HL-60 (cell line): ENCODE data around the gene SLC24A3.

Source experiments
- DNase-seq, 2 experiments: peaks; one replicate each; pipeline ENCODE4 v3.0.0-alpha.2; 2010 to 2020; ENCODE audit warnings: low read depth in 1 of 2, low spot score in 1 of 2
- H3K27ac ChIP-seq: fragments of 250-450 bp; sonication (Bioruptor Pico); replicated peaks from 2 replicates; pipeline ENCODE4 v1.5.1; 2020; ENCODE audit warnings: mild to moderate bottlenecking, moderate library complexity
- H3K27me3 ChIP-seq: fragments of 250-450 bp; sonication (Bioruptor Pico); 2 replicates; pipeline ENCODE4 v1.5.1; 2021; ENCODE audit warnings: mild to moderate bottlenecking, moderate library complexity; ENCODE audit not compliant: insufficient read depth, poor library complexity, severe bottlenecking
- H3K4me3 ChIP-seq: replicated peaks from 2 replicates; pipeline ENCODE4 v1.5.1; 2011; ENCODE audit warnings: mild to moderate bottlenecking, control low read depth, low read length; ENCODE audit not compliant: insufficient read depth
- CTCF ChIP-seq: IDR thresholded peaks from one replicate; pipeline ENCODE4 v1.5.1; 2011; ENCODE audit warnings: low read length, control low read depth, inconsistent platforms; ENCODE audit not compliant: insufficient read depth
- GABPA ChIP-seq: IDR thresholded peaks from 2 replicates; pipeline ENCODE4 v1.6.1; 2012; ENCODE audit warnings: low read depth
- POLR2AphosphoS5 ChIP-seq: IDR thresholded peaks from 2 replicates; pipeline ENCODE4 v1.6.1; 2012; ENCODE audit warnings: low read depth
- REST ChIP-seq: IDR thresholded peaks from 2 replicates; pipeline ENCODE4 v1.6.1; 2012; ENCODE audit warnings: low read depth; ENCODE audit not compliant: insufficient replicate concordance
- SPI1 ChIP-seq: IDR thresholded peaks from 2 replicates; pipeline ENCODE4 v1.6.1; 2012; ENCODE audit warnings: low read depth, mild to moderate bottlenecking, borderline replicate concordance

Gene SLC24A3

GRCh38 chr20:19320005-19320404 lies 107.6 kb downstream of the SLC24A3 start:
- H3K27me3 ChIP-seq: no peaks in the 10 kb centered on the region
- no peak overlapping the region for H3K27ac ChIP-seq
- TF ChIP-seq CTCF (no peak), REST (no peak), GABPA (no peak), SPI1 (no peak), POLR2AphosphoS5 (no peak)
- H3K4me3 ChIP-seq: no peak overlapping the region
- no peak for DNase-seq

- H3K27ac ChIP-seq: no peak overlapping the region
- no peak for DNase-seq
- H3K27me3 ChIP-seq: no peaks in the 10 kb centered on the region
- H3K4me3 ChIP-seq: no peak overlapping the region
- TF ChIP-seq CTCF (no peak), GABPA (no peak), SPI1 (no peak), POLR2AphosphoS5 (no peak), REST (no peak)
Measured at GRCh38 chr20:19321176-19321575, 108.7 kb downstream of the SLC24A3 start.

- H3K27me3 ChIP-seq: no peaks in the 10 kb centered on the region
- H3K27ac ChIP-seq: no peak overlapping the region
- H3K4me3 ChIP-seq: no peak overlapping the region
- no peak for DNase-seq
- TF ChIP-seq REST (no peak), CTCF (no peak), POLR2AphosphoS5 (no peak), SPI1 (no peak), GABPA (no peak)
Measured at GRCh38 chr20:19322061-19322985, 109.9 kb downstream of the SLC24A3 start.
